ENCODE measurements around the gene ANKS1B. TPM values are rescaled to one million over a fixed set of nuclear protein-coding genes. Genes with fewer than 3 reads are reported as not detected.

The ANKS1B gene
- polyA plus RNA-seq, 3 donors, result not detected

- peaks cover 0 to 4% (median 0%) of the 10 kb centered on the region in 7 donors for H3K9me3 Mint-ChIP-seq
- H3K27ac Mint-ChIP-seq, result no peak overlapping the region
- no peak for TF ChIP-seq CTCF (IDR thresholded peaks at IDR 0.05)
- no peaks in the 10 kb centered on the region for H3K4me1 Mint-ChIP-seq
- no peak overlapping the region for H3K9ac ChIP-seq (ENCODE audit: insufficient read depth, low read length, poor library complexity, severe bottlenecking)
- no peaks in the 10 kb centered on the region for H3K36me3 Mint-ChIP-seq
- H4K20me1 ChIP-seq (ENCODE audit: insufficient read depth, low read length), result no peaks in the 10 kb centered on the region
- H3K9me3 ChIP-seq (replicated peaks in 1 of 2; ENCODE audit: control insufficient read depth in 1 of 2, insufficient read depth in 1 of 2, low read length in 2 of 2), result no peaks in the 10 kb centered on the region
- WGBS (ENCODE audit: insufficient coverage), result no CpG with 5 or more reads among the region's 2 CpGs
- H2AFZ ChIP-seq (ENCODE audit: insufficient read depth, low read depth, low read length, poor library complexity, severe bottlenecking), result no peak overlapping the region
- no peak overlapping the region for H3K4me2 ChIP-seq (replicated peaks; ENCODE audit: extremely low read depth, low read length, poor library complexity, severe bottlenecking)
- H3K27me3 Mint-ChIP-seq (ENCODE audit: low read depth in 3 of 3), result peaks cover 2 to 6% (median 3%) of the 10 kb centered on the region in 3 donors
- no peaks in the 10 kb centered on the region for H3K27me3 ChIP-seq (ENCODE audit: control insufficient read depth in 2 of 2, insufficient read depth in 2 of 2, low read length in 2 of 2)
- H3K36me3 ChIP-seq (replicated peaks in 1 of 2; ENCODE audit: control insufficient read depth in 1 of 2, insufficient read depth in 2 of 2, low read length in 2 of 2), result no peaks in the 10 kb centered on the region
- no peaks in the 10 kb centered on the region for H3K79me2 ChIP-seq (ENCODE audit: insufficient read depth, low read length)
- H3K4me3 ChIP-seq (replicated peaks in 1 of 3; ENCODE audit: low read depth in 2 of 3, low read length in 3 of 3), result no peak overlapping the region
- H3K27ac ChIP-seq (ENCODE audit: low read depth in 1 of 2, low read length in 2 of 2), result no peak overlapping the region
- intact Hi-C loops (cut with micrococcal nuclease), result no loop called here
- H3K4me3 Mint-ChIP-seq, result no peak overlapping the region
- H3K4me1 ChIP-seq (ENCODE audit: control insufficient read depth in 1 of 2, insufficient read depth in 2 of 2, low read length in 2 of 2), result no peaks in the 10 kb centered on the region
- no peak for DNase-seq
Observed at GRCh38 chr12:98939350-98939749, 1045.4 kb downstream of the ANKS1B start.

GRCh38 chr12:98935847-98936246, 1048.9 kb downstream of the ANKS1B start:
- no peak overlapping the region for H3K4me3 Mint-ChIP-seq
- H3K4me3 ChIP-seq (replicated peaks in 1 of 3; ENCODE audit: low read depth in 2 of 3, low read length in 3 of 3), result no peak overlapping the region
- DNase-seq, result no peak
- no peaks in the 10 kb centered on the region for H3K27me3 ChIP-seq (ENCODE audit: control insufficient read depth in 2 of 2, insufficient read depth in 2 of 2, low read length in 2 of 2)
- H3K36me3 Mint-ChIP-seq, result no peaks in the 10 kb centered on the region
- H3K4me1 ChIP-seq (ENCODE audit: control insufficient read depth in 1 of 2, insufficient read depth in 2 of 2, low read length in 2 of 2), result no peaks in the 10 kb centered on the region
- H3K79me2 ChIP-seq (ENCODE audit: insufficient read depth, low read length), result no peaks in the 10 kb centered on the region
- H3K27ac Mint-ChIP-seq, result no peak overlapping the region
- no peak for TF ChIP-seq CTCF (IDR thresholded peaks at IDR 0.05)
- H3K27me3 Mint-ChIP-seq (ENCODE audit: low read depth in 3 of 3), result peaks cover 0 to 5% (median 3%) of the 10 kb centered on the region in 3 donors
- H3K9me3 ChIP-seq (replicated peaks in 1 of 2; ENCODE audit: control insufficient read depth in 1 of 2, insufficient read depth in 1 of 2, low read length in 2 of 2), result no peaks in the 10 kb centered on the region
- H3K36me3 ChIP-seq (replicated peaks in 1 of 2; ENCODE audit: control insufficient read depth in 1 of 2, insufficient read depth in 2 of 2, low read length in 2 of 2), result no peaks in the 10 kb centered on the region
- WGBS (ENCODE audit: insufficient coverage), result no CpG with 5 or more reads among the region's 2 CpGs
- peaks cover 0 to 4% (median 0%) of the 10 kb centered on the region in 7 donors for H3K9me3 Mint-ChIP-seq
- no peaks in the 10 kb centered on the region for H3K4me1 Mint-ChIP-seq
- no peak overlapping the region for H2AFZ ChIP-seq (ENCODE audit: insufficient read depth, low read depth, low read length, poor library complexity, severe bottlenecking)
- no peak overlapping the region for H3K9ac ChIP-seq (ENCODE audit: insufficient read depth, low read length, poor library complexity, severe bottlenecking)
- no peaks in the 10 kb centered on the region for H4K20me1 ChIP-seq (ENCODE audit: insufficient read depth, low read length)
- no peak overlapping the region for H3K27ac ChIP-seq (ENCODE audit: low read depth in 1 of 2, low read length in 2 of 2)
- H3K4me2 ChIP-seq (replicated peaks; ENCODE audit: extremely low read depth, low read length, poor library complexity, severe bottlenecking), result no peak overlapping the region
- intact Hi-C loops (cut with micrococcal nuclease), result no loop called here

All from CD14-positive monocyte (primary cell).